ENCODE results near the gene TBX1. TPM values are rescaled to one million over a fixed set of nuclear protein-coding genes. Genes with fewer than 3 reads are reported as not detected.
"Not testable (repeated sequence)": the region's sequence is repeated elsewhere in the genome, so short reads cannot be mapped to it uniquely, and the experiment has no call there.

The TBX1 gene
- total RNA-seq, 3 donors from 2014 or later: 0.96 to 9.2 (median 2.9) TPM

- Histone ChIP-seq H3K27ac (no peak overlapping the region), H3K36me3 (no peaks in the 10 kb centered on the region), H3K9me3 (no peaks in the 10 kb centered on the region), H3K4me1 (no peaks in the 10 kb centered on the region), H3K27me3 (no peaks in the 10 kb centered on the region), H3K4me3 (no peak overlapping the region)
- no peak for DNase-seq (ENCODE audit: low spot score in 2 of 2)
- no peak for TF ChIP-seq CTCF (IDR thresholded peaks at IDR 0.05)
- no peak for TF ChIP-seq POLR2AphosphoS5 (IDR thresholded peaks at IDR 0.05)
- TF ChIP-seq POLR2A (IDR thresholded peaks at IDR 0.05): no peak
- intact Hi-C loops (cut with DNase I; ENCODE audit: low total_unique reads): no loop called here
Measured at GRCh38 chr22:19776433-19777031, 16.0 kb downstream of the TBX1 start.

GRCh38 chr22:19777192-19777591, 16.6 kb downstream of the TBX1 start:
- H3K27ac ChIP-seq; H3K36me3 ChIP-seq; H3K9me3 ChIP-seq; H3K4me3 ChIP-seq; intact Hi-C loops (cut with DNase I; ENCODE audit: low total_unique reads); DNase-seq (ENCODE audit: low spot score in 2 of 2); H3K27me3 ChIP-seq; H3K4me1 ChIP-seq: not testable (repeated sequence)

GRCh38 chr22:19779011-19779421, 18.4 kb downstream of the TBX1 start:
- Histone ChIP-seq H3K27ac (no peak overlapping the region), H3K4me1 (no peaks in the 10 kb centered on the region), H3K36me3 (no peaks in the 10 kb centered on the region), H3K4me3 (no peak overlapping the region), H3K9me3 (no peaks in the 10 kb centered on the region), H3K27me3 (no peaks in the 10 kb centered on the region)
- intact Hi-C loops (cut with DNase I; ENCODE audit: low total_unique reads): no loop called here
- no peak for DNase-seq (ENCODE audit: low spot score in 2 of 2)
- TF ChIP-seq CTCF (IDR thresholded peaks at IDR 0.05) (no peak), POLR2AphosphoS5 (IDR thresholded peaks at IDR 0.05) (no peak), POLR2A (IDR thresholded peaks at IDR 0.05) (no peak)

- Histone ChIP-seq H3K36me3 (no peaks in the 10 kb centered on the region), H3K27ac (no peak overlapping the region), H3K4me3 (no peak overlapping the region), H3K27me3 (no peaks in the 10 kb centered on the region), H3K9me3 (no peaks in the 10 kb centered on the region), H3K4me1 (no peaks in the 10 kb centered on the region)
- DNase-seq (ENCODE audit: low spot score in 2 of 2): no peak
- intact Hi-C loops (cut with DNase I; ENCODE audit: low total_unique reads): no loop called here
- no peak for TF ChIP-seq CTCF (IDR thresholded peaks at IDR 0.05)
- no peak for TF ChIP-seq POLR2AphosphoS5 (IDR thresholded peaks at IDR 0.05)
- TF ChIP-seq POLR2A (IDR thresholded peaks at IDR 0.05): no peak
Measured at GRCh38 chr22:19779685-19780268, 19.2 kb downstream of the TBX1 start.

GRCh38 chr22:19782533-19782932, 22.0 kb downstream of the TBX1 start:
- no peak for TF ChIP-seq CTCF (IDR thresholded peaks at IDR 0.05)
- no peak for TF ChIP-seq POLR2A (IDR thresholded peaks at IDR 0.05)
- no peak for TF ChIP-seq POLR2AphosphoS5 (IDR thresholded peaks at IDR 0.05)
- H3K4me1 ChIP-seq: no peaks in the 10 kb centered on the region
- H3K27me3 ChIP-seq: no peaks in the 10 kb centered on the region
- H3K4me3 ChIP-seq: no peak overlapping the region
- no peaks in the 10 kb centered on the region for H3K36me3 ChIP-seq
- intact Hi-C loops (cut with DNase I; ENCODE audit: low total_unique reads): no loop called here
- H3K27ac ChIP-seq: no peak overlapping the region
- no peak for DNase-seq (ENCODE audit: low spot score in 2 of 2)
- no peaks in the 10 kb centered on the region for H3K9me3 ChIP-seq
